Smooth muscle cell of the brain vasculature (primary cell): ENCODE data around the gene RPL3.

ENCODE experiments used
- DNase-seq: peaks from one replicate; pipeline ENCODE4 v3.0.0-alpha.2; 2012; ENCODE audit warnings: low read depth, low spot score

RPL3 gene

DNA sequence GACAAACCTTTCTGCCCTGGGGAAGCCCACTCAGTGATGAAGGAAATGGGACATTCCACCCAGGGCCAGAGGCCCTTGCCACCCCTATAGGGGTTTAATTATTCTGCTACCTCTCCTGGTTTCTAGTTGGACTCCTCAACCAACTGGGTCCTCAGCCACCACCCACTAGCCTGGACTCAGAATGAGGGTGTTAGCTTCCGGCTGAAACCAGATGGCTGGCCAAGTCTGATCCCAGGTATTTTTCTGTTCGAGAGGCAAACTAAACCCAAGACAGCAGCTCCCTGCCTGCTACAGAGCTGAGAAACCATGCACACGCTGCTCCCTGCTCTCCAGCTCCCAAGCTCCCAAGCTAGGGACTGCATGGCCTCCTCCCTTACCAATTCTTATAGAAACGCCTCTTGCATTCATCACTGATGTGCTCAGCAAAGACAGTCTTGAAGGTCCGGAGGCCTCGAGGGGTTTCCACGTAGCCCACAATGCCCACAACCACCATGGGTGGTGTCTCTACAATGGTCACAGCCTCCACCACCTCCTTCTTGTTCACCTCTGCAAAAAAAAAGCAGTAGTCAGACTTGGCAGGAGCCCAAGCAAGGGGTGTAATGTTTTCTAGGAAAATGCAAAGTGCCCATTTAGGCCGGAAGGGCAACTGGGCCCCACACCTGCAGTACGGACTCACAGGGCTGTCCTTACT, 2.2 kb downstream of the RPL3 start:
- no peak for DNase-seq

DNA sequence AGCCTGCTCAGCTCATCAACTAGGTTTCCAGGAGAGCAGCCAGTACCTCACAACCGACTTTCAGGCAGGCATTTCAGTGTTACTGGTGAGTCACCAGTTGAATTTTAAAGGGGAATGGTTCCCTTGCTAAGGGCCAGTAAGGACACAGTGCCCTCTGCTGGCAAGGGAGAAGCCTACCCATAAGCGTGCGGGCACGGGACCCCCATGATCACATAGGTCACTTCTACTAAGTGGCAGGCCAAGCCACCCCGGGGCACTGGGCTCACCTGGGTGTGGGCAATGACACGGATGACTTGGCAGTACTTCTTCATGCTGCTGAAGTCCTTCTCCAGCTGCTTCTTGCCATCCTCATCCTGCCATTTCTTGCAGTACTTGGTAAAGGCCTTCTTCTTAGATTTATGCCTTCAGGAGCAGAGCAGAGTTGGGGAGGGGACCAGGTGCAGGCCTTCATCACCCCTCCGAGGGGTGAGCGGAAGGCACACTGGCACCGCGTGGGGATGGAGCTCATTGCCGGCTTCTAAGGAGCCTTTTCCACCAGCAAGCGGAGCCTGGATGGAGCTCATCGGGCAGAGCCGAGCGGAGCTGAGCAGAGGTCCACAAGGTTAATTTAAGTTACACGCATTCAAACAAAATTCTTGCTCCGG, 2.9 kb downstream of the RPL3 start:
- peak; percentile 78 for DNase-seq

DNA sequence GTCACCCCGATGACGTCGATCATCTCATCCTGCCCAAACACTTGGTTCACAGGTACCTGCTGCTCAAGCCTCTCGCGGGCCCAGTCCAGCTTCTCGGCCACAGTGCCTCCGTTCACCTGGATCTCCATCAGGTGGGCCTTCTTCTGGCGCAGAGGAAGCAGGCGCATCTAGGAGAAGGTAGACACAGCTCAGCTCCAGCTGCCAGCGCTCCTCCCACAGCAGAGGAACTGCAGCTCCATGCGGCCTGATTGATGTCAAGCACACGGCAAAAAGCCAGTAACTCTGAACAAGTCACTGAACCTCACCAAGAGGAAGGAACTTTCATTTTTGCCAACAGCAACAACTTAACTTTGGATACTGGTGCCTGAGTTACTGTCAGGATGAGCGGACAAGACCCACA, 4.0 kb downstream of the RPL3 start:
- no peak for DNase-seq

DNA sequence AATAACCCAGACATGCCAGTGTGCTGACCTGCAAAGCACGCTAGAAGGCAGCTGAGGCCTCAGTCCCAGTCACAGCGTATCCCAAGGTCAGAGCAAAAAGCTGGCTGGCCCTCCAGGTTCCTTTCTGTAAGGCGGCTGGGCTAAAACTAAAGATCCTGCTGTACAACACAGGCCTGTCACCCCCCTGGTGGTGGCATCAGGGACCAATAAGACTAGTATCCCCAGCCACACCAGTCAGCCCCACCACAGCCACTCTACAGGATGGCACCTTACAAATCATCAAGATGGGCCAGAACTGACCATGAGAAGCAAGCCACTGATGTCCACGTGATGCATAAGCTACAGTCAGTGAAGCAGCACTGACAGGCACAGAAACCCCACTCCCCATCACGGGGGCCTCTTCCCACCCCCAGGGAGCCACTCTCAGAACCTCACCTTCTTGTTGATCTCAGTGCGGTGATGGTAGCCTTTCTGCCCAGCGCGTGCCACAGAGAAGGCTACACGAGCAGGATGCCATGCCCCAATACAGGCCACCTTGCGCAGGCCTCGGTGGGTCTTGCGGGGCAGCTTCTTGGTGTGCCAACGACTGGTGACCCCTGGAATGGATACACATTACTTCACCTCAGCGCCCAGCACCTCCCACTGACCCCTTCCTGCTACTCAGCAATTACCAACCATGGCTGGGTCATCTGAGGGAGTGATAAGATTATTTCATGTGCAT, 5.0 kb downstream of the RPL3 start:
- no peak for DNase-seq

DNA sequence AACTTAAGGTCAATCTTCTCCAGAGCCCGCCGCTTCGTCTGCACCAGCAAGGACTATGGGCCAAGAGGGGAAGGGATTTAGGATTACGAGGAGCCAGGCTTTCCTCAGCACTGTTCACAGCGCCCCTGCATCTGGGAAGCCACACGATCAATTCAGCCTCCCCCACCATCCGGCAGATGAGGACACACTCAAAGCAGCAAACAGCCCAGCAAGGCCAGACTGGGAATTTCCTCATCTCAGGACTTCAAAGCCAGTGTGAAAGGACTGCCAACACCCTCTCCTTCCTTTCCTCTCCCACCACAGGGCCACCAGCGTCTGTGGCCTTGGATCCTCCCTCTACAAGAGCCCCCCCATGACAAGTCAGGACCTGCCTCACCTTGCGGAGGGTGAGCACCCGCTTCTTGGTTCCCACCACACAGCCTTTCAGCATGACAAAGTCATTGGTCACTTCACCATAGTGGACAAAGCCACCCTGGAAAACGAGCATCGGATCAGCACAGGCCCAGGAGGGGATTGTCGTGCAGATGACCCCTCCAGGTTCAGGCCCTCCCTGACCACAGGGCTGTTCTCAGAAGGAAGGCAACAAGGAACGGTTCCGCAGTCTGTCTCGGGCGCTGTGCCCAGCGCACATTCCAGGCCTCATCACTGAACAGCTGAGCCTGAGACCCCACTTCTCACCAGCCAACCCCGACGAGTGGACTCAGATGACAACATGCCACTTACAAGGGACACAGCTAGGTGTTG, 6.0 kb downstream of the RPL3 start:
- no peak for DNase-seq

DNA sequence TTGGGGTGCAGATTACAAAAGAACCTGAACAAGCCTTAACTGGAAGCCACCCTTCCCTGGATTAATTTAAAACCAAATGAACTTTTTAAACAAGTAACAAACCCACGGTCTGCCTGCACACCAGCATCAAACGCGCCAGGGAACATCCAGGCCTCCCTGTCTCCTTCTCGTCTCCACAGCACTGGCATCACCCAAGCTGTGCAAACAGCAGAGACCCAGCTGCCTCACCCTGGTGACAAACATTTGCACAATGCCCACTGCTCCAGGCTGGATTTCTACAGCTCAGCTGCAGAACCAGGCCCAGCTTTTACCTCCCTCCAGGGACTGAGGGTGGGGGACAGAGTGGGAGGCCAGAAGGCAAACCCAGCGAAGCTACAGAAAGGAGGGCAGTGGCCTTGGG, 7.0 kb downstream of the RPL3 start:
- DNase-seq, result no peak

DNA sequence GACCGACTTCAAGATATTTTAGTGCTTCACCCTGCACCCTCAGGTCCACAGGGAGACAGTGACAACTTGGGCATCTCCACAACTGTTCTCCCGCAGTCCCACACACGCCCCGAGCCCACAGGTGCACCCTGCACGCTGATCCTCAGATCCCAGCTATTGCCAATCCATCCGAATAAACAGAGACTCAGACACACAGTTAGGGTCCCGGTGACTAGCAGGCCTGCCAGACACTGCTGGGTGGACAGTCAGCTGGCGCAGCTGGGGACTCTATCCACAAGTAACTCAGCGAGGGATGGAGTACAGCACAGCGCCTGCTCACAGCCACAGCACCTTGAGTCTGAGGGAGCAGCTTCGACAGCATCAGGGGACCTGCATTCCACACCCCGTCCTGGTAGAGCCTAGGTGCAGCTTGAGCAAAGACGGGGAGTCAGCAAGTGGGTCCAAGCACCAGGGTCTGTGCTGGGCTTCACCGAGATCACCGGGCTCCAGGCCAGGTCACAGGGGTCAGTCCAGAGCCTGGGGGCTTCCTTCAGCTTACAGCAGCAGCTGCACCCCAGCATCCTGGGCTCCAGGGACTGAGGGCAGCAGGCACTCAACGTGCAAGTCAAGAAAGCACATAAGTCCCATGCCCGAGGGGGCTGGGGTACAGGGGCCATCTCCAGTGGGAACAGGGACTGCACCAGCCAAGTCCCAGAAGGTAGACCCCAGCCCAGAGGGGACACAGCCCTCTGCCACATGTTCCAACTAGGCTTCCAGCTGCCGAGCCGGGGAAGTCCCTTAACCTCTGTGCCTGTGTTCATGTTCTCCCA, 7.6 kb downstream of the RPL3 start:
- DNase-seq, result no peak

DNA sequence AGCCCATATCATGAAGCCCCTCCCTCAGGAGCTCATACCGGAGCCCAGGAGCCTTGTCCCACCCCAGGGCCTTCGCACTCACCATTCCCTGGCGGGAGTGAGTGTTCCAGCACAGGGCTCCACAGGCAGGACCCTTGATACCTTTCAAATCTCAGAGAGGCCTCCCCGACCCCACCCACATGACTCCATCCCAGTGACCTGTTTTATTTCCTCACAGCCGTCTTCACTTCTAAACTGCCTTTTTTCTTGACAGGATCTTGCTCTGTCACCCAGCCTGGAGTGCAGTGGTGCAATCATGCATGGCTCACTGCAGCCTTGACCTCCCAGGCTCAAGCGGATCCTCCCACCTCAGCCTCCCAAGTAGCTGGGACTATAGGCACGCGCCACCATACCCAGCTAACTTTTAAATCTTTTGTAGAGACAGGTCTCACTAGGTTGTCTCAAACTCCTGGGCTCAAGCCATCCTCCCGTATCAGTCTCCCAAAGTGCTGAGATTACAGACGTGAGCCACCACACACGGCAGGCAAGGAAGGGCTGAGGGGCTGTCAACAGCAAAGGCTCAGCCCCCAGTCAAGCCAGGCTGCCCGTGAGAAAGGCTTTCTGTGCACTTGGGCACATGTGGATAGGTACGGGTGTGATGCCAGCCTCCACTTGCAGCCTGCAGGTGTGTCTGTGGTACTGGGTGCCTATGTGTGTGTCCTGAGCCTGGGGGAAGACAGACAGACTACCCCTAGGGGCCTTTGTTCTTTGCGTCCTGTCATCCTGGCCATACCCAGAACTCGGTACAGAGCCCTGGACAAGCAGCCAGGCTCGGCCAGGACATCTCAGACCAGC, 9.3 kb downstream of the RPL3 start:
- DNase-seq, result no peak

DNA sequence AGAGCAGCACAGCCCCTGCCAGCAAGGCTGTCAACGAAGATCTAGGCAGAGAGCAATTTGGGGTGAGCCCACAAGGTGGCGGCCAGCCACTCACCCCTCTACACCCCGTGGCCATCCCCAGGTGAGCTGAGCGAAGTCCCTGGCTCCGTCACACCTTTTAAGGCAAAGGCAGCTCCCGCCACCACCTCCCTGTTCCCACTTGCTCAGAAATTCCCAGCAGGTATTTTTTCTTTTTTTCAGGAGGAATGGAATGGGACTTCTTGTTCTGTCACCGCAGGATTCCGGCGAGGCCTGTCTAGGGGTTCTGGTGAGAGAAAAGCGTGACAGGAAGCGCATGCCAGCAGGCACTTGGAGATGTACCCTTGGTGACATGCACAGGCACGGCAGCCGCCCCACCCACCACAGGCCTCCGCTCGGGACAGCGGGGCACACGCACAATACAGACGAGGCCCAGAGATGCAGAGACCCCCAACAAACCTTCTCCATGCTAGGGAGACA, 10.0 kb downstream of the RPL3 start:
- DNase-seq, result no peak

DNA sequence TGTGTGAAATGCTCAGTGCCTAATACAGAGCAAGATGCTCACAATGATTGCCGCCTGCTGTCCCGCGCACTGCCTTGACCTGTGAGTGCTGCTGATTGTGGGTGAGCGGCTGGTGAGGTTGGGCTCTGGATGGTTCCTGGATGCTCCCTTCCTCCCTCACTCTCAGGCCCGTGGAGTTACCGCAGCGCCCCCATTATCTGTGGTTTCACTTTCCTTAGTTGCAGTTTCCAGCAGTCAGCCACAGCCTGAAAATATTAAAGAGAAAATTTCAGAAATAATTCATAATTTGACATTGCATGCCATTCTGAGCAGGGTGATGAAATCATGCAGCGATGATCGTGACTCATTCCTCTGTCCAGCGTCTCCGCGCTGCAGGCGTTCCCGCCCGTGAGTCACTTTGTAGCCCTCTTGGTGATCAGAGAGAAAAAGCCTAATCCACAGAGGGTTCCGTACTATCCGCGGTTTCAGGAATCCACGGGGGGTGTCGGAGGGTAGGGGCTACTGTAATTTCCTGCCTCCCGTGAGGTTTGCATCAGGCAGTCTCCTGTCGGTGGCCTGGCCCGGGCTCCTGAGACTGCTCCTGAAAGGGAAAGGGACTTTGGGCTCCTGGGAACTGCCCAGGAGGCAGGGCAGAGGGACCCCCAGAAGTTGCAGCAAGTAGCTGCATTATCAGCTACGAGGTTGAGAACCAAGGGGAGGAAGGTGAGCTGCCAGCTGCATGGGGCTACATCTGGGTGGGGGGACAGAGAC, 10.6 kb downstream of the RPL3 start:
- DNase-seq, result peak; percentile 92

DNA sequence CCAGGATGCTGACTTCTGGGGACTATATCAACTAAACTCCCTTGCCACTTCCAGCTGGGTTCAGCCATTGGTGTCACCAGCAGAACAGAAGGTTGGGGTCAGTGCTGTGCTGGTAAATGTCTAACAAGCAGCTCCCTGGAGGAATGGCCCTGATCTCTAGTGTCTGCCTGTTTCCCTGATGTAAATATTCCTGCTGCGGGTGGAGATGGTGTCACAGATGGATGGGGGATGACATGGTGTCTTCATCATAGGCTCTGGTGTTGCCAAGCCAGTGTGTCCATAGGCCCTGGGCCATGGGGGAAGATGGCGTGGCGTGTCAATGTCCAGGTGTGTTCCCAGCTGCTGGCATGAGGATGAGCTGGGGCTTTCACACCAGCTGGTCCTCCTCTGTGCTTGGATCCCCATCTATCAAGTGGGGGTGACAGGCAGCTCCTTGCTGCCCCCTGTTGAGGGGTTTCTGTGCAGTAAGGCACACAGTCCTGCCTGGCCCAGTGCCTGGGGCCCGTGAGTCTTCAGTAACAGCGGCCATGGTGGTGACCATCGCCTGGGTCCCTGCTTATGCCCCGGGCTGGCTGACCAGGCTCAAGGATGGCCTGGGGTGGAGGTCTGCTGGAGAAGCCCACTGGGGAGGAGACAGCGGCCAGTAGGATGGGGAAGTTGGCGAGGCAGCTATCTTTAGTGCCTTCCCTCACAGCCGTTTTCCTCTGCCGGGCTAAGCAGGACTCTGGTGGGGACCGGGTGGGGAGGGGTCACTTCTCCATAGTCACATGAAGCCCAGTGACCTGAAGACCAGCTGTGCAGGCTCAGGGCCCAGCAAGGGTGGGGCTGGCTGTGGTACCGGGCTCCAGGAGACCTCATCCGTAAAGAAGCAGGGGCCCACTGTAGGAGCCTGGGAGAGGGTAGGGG, 12.7 kb downstream of the RPL3 start:
- DNase-seq, result no peak

DNA sequence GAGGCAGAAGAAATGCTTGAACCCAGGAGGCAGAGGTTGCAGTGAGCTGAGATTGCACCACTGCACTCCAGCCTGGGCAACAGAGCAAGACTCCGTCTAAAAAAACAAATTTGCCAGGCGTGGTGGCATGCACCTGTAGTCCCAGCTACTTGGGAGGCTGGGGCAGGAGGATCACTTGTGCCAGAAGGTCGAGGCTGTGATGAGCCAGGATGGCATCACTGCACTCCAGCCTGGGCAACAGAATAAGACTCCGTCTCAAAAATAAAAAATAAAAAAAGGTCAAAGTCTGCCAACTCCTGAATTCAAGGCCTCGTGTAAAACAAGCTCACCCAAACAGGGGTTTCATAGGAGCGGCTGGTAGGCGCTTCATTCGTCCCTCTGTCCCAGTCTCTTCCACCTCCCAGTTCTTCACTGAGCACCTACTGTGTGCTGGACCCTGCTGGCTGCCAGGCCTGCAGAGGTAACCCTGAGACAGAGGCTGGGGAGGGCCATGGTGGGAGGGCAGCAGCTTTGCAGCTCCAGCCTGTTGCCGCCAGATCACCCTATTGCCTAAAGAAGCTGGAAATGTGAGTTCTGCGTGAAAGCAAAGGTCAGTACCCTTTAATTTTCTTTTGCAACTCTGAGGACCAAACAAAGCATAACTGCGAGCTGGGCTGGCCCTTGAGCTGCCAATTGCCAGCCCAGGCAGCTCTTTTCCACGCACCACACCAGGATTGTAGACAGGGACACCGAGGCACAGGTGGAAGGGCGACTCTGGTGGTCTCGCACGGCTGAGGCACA, 15.3 kb downstream of the RPL3 start:
- DNase-seq, result no peak

DNA sequence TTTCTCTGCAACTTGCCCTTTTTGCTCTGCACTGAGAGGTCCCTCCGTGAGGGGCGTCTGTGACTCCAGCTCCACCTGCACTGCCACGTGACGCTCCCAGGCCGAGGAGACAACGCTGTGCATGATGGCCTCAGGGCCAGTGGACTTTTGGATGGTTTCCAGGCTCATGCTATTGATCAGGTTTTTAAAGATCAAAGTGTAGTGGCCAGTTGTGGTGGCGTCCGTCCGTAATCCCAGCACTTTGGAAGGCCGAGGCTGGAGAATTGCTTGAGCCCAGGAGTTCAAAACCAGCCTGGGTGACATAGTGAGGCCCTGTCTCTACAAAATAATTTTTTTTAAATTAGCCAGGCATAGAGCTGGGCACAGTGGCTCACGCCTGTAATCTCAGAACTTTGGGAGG, 16.1 kb downstream of the RPL3 start:
- no peak for DNase-seq

DNA sequence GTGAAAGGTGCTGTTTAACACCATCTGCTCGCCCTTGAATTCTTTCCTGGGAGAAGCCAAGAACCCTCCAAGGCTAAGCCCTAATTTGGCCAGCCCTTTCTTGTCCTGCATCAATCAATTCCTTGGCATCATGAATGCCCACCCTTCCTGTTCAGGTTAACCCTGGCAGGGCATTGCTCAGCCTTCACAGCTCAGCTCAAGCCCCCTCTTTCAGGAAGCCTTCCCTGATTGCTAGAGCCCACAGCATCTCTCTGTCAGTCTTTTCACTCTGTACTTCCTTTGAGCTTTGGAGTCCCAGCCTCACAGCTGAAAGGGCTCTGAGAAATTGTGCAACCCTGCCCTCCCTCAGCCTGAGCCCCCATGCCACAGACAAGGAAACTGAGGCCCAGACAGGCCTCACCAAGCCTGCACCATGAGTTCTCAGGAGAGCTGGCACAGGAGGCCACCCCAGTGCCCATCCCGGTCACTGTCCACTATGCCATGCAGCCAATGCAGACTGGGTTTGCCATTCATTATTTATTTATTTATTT, 16.9 kb downstream of the RPL3 start:
- no peak for DNase-seq

DNA sequence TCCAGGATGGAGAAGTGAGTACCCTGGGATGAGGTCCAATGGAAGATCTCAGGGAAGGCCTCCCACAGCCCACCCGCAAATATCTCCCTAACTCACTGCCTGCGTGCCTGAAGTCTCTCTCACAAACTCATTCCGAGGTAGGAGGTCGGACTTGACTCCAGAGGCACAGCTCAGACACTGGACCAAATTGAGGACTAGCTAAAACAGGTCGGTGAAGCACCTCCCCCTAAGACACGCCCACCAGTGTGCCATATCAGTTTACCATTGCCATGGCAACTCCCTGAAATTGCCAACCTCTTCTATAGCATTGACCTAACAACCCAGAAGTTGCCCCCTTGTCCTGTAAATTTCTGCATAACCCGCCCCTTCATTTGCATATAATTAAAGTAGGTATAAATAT, 17.5 kb downstream of the RPL3 start:
- no peak for DNase-seq

DNA sequence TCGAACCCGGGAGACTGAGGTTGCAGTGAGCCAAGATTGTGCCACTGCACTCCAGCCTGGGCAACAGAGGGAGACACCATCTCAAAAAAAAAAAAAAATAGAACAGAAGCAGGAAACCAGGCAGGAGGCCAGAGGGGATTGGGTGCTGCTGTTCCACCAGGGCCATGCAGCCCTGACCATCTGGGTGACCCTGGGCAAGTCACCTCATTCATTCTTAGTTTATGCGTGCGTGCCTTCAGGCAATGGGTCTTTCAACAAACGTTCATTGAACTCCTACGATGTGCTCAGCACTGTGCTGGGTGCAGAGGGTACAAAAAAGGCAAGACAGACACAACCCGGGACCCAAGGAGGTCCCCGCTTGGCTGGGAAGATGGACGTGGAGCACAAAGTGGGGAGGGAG, 18.3 kb downstream of the RPL3 start:
- no peak for DNase-seq

DNA sequence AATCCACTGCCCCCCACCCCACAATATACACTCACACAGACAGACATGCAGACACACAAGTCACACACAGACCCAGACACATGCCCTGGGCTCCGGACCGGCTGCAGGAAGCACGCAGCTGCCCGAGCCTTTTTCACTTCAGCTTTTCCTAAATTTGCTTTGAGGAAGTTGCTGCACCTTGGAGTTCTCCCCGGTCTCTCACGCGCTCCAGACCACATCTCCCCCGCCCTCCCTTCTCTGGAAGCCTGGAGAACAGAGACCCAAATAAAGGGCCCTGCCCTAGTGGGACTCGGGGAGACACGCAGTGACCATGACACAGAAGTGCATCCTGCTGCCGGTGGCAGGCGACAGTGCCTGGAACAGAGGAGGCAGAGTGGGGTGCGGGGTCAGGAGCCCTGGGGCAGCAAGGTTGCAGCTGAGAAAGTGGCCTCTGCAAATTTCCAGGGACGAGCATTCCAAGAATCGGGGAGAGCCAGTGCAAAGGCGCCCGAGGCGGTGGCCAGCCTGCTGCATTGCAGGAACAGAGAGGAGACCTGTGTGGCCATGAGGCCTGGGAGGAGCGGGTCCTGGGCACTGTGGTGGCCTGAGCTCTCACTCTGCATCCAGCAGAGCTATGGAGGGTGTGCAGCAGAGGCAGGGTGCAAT, 19.1 kb downstream of the RPL3 start:
- no peak for DNase-seq
